Testis (tissue), 2 donors: ENCODE data around the gene MTUS2.

Source experiments
- CTCF ChIP-seq, 3 experiments: fragments of 450-650 bp in 2 of 3; fragments of 200-600 bp in 1 of 3; sonication (generic) in 1 of 3; IDR thresholded peaks; one replicate each; pipeline ENCODE4 v1.5.1; 2016 to 2019; ENCODE audit warnings: antibody characterized with exemption in 3 of 3, mild to moderate bottlenecking in 2 of 3, moderate library complexity in 1 of 3
- POLR2A ChIP-seq: fragments of 450-650 bp; IDR thresholded peaks from one replicate; pipeline ENCODE4 v1.6.1; 2017; ENCODE audit warnings: antibody characterized with exemption, mild to moderate bottlenecking, moderate library complexity

GRCh38 chr13:29362849-29363604, 542.9 kb downstream of the MTUS2 start:
- TF ChIP-seq POLR2A: no peak
- peak; percentile 70 to 82 (median 78) for TF ChIP-seq CTCF (IDR thresholded peaks at IDR 0.05)
